GM18505 (cell line): Measurements from ENCODE around the gene DUSP5.

Experiments
- ATAC-seq: cut with Tn5 transposase; IDR thresholded peaks from one replicate; pipeline ENCODE4 v1.9.1; 2021; ENCODE audit not compliant: unreplicated experiment
- POLR2A ChIP-seq: IDR thresholded peaks from 4 replicates; pipeline ENCODE4 v1.6.1; 2011; ENCODE audit warnings: borderline replicate concordance; ENCODE audit not compliant: insufficient read depth, insufficient read length; ENCODE audit errors: extremely low read depth

Gene DUSP5

DNA sequence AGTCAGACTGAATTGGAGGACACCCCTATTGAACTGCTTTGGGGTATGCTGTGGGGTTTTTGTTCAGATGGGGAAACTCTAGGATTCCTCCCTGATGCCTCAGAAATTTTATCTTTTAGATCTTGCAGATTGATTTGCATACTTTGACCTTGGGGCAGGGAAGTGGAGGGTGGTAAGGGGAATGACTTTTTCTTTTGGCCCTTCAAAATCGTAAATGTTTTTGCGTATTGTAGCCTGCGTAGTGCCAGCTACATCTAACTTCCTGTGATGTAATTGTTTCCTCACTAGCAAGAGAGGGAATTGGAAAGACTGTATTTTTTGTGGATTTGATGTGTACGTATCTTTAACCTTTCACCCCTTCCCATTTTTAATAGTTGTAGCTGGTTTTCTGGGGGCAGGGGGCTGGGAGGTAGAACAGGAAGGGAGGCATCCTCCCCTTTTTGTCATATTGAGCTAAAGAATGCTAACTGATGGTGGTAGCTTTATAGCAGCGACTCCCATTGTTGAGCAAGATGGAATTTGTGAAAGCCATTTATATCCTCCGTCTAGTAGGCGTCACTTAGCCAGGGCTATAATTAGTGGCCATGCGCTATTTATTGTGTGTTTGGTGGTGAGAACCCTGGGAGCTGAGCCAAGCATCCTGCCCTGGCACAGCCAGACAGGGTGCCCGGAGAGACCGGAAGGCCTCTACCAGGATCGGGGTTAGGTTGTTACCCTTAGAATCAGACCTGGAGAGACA lies 11.3 kb downstream of the DUSP5 start:
- ATAC-seq = no peak
- TF ChIP-seq POLR2A = no peak

DNA sequence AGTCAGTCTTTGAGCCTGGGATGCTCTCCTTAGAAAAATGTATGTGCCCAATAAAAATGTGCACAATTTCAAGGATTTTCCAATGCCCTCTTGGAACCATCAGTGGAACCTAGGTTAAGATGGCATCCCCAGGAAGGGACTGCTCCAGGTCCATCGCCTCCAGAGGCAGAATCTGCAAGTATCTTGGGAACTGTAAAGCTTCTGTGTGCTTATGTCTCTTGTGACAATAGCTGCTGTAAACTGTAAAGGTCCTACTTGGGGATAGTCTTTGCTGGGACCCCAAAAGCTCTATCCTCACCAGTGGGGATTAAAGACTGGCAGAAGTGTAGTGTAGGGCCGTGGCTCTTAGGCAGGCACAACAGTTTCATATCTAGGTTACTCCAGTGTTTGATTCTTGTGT lies 11.9 kb downstream of the DUSP5 start:
- no peak for TF ChIP-seq POLR2A

DNA sequence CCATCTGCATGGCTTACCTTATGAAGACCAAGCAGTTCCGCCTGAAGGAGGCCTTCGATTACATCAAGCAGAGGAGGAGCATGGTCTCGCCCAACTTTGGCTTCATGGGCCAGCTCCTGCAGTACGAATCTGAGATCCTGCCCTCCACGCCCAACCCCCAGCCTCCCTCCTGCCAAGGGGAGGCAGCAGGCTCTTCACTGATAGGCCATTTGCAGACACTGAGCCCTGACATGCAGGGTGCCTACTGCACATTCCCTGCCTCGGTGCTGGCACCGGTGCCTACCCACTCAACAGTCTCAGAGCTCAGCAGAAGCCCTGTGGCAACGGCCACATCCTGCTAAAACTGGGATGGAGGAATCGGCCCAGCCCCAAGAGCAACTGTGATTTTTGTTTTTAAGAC lies 12.4 kb downstream of the DUSP5 start:
- ATAC-seq = no peak
- no peak for TF ChIP-seq POLR2A

More for the DNA sequence above, 11.9 kb downstream of the DUSP5 start:
- ATAC-seq = no peak

GRCh38 chr10:110510730-110511129 lies 13.0 kb downstream of the DUSP5 start:
- no peak for ATAC-seq
- TF ChIP-seq POLR2A = no peak

- ATAC-seq = no peak
- no peak for TF ChIP-seq POLR2A
Measured at GRCh38 chr10:110511734-110512449, 14.2 kb downstream of the DUSP5 start.

DNA sequence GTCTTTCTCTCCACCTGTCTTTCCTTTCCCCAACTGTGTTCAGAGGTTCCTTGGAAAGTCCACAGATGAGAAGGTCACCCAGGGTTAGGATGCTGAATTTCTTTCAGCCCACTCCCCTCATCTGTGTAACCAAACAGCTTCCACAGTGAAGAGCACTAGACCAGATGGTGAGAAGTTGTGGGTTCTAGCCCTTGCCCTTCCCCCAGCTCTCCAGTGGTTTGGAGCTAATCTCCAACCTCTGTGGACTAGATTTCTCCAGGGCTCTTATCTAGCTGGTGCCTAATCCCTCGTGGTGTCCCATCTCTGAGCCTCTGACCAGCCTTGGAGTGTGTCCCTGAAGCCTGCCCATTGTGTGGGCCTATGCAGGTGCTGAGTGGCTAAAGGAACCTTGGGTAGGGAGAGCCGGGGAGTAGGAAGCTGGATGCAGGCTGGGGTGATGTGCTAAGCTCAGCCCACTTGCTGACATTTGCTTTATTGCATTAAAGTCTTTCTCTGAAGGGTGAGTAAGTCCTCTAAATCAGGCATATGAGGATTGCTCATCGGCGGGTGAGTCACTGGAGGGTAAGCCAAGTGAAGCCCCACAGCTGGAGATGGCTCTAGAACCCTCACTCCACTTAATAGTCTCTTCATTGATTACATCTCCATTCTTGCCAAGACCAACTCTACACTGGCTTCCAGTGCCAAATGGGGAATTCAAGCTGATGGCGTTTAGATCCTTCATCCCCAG lies 14.9 kb downstream of the DUSP5 start:
- no peak for TF ChIP-seq POLR2A
- ATAC-seq = no peak

DNA sequence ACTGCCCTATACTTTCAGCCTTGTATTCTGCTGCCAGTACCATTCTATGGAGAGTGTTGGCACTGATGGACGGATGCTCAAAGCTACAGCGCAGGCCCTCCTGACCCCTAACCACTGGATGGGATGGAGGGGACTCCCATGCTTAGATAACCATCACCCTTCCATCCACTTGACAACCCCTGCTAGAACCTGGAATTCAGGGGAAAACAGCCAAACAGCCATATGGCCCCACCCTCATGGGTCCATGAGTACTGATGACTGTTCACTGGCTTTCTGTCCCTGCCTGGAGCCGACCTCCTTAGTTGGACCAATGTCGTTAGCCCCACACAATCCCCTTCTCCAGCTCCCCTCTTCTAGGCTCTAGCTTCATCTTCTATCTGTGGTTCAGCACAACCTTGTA lies 16.2 kb downstream of the DUSP5 start:
- TF ChIP-seq POLR2A = no peak
- ATAC-seq = no peak

GRCh38 chr10:110514848-110515247 lies 17.1 kb downstream of the DUSP5 start:
- no peak for ATAC-seq
- TF ChIP-seq POLR2A = no peak

- no peak for TF ChIP-seq POLR2A
Measured at GRCh38 chr10:110516815-110517492, 19.2 kb downstream of the DUSP5 start.

GRCh38 chr10:110522365-110522988 lies 24.8 kb downstream of the DUSP5 start:
- no peak for TF ChIP-seq POLR2A
- ATAC-seq = no peak

More at GRCh38 chr10:110516815-110517492, 19.2 kb downstream of the DUSP5 start:
- no peak for ATAC-seq

DNA sequence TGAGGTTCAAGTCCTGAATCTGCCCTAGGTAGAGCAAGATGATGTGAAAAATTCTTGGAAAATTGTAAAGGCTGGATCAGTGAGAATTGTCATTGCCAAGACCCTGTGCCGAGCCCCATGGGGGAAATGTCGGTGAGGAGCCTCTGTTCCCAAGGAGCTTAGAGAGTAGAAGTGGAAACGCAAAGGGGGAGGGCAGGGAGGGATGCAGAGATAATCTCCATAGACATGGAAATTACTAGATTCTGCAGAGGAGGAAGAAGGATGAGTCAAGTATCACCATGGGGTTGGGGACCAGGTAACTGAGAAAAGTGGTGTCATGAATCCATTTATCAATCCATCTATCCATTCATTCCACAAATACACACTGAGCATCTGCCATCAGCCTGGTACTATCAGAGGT lies 26.0 kb downstream of the DUSP5 start:
- no peak for ATAC-seq
- no peak for TF ChIP-seq POLR2A

DNA sequence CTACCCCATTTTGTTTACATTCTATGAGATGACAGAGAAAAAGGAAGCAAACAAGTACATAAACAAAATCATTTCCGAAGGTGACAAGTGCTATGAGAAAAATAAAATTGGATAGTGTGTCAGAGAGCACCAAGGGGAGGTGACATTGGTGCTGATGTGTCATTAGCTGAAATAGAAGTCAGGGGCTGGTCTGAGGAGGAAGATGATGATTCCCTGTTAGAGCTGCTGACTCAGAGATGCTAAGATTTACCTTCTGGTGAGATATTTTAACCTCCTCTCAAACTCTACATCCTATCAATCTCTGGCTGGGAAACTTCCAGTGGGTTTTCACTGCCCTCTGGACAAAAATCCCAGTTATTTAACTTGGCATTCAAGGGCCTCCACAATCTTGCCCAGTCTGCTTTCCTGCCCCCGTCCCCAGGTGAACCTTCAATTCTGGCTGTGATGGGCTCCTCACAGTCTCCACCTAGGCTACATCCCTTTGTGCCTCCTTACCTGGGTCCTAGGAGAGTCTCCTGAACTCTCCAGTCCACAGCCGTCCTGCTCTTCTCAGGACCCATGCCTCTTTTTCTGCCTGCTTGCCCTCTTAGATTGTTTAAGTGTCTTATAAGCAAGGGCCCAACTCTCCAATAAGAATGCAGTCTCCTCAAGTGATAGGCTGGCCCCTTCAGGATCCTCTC lies 26.6 kb downstream of the DUSP5 start:
- no peak for TF ChIP-seq POLR2A
- no peak for ATAC-seq
